GM12878 (cell line): ENCODE measurements around the gene UTP4. TPM values are rescaled to one million over a fixed set of nuclear protein-coding genes. Genes with fewer than 3 reads are reported as not detected.

ENCODE experiments used
- ATAC-seq: fragments of 200-7000 bp; cut with Tn5 transposase; 3 replicates; pipeline ENCODE4 v1.9.1; 2020; ENCODE audit warnings: mild to moderate bottlenecking, moderate library complexity
- BruUV-seq: library from RNA; stranded (reverse); fragments of 400-500 nt; replicated peaks from 2 replicates; lab custom pipeline; 2021; lab: Mats Ljungman, UMichigan
- CTCF ChIA-PET: fragments of 300-600 bp; sonication (Branson Sonifier 250); formaldehyde crosslinking; extraction: SDS; loops from one replicate; lab custom pipeline; 2021; ENCODE audit warnings: inconsistent platforms; lab: Yijun Ruan, JAX
- POLR2A ChIA-PET: fragments of 350-600 bp; formaldehyde crosslinking; extraction: SDS; loops from one replicate; lab custom pipeline; 2021; ENCODE audit warnings: inconsistent platforms; lab: Charles Lee
- RAD21 ChIA-PET: fragments of 300-600 bp; sonication (Branson Sonifier 250); formaldehyde crosslinking; loops from one replicate; lab custom pipeline; 2023; ENCODE audit warnings: antibody characterized with exemption; ENCODE audit not compliant: unreplicated experiment; lab: Charles Lee
- SMC1A ChIA-PET: fragments of 300-600 bp; sonication (Branson Sonifier 250); formaldehyde crosslinking; loops from one replicate; lab custom pipeline; 2023; ENCODE audit not compliant: unreplicated experiment, uncharacterized antibody; lab: Charles Lee
- DNase-seq: peaks from one replicate; pipeline ENCODE4 v3.0.0-alpha.2; 2011; ENCODE audit warnings: low read depth, low spot score
- FAIRE-seq: peaks from 3 replicates; lab custom pipeline; 2011; peaks lifted over from hg19 to GRCh38; lab: Jason Lieb, UNC
- H2AFZ ChIP-seq: 2 replicates; pipeline ENCODE4 v1.6.0; 2011; ENCODE audit warnings: low read depth, low read length, control low read depth; ENCODE audit not compliant: control insufficient read depth
- H3K27ac ChIP-seq: 2 replicates; pipeline ENCODE4 v1.5.1; 2011; ENCODE audit warnings: control low read depth; ENCODE audit not compliant: control insufficient read depth, insufficient read depth
- H3K27me3 ChIP-seq, 2 experiments: replicated peaks in 1 of 2; 2 replicates each; pipeline versions ENCODE4 v1.6.0 to v1.6.1; 2011; ENCODE audit warnings: low read length in 1 of 2; ENCODE audit not compliant: control insufficient read depth in 2 of 2, insufficient read depth in 2 of 2
- H3K36me3 ChIP-seq, 2 experiments: 2 replicates each; pipeline ENCODE4 v1.5.1; 2011; ENCODE audit warnings: low read length in 1 of 2; ENCODE audit not compliant: control insufficient read depth in 2 of 2, insufficient read depth in 2 of 2
- H3K4me1 ChIP-seq: 2 replicates; pipeline ENCODE4 v1.6.1; 2011; ENCODE audit warnings: mild to moderate bottlenecking, low read length, moderate library complexity, mixed read lengths; ENCODE audit not compliant: control insufficient read depth, insufficient read depth
- H3K4me2 ChIP-seq: 2 replicates; pipeline ENCODE4 v1.6.0; 2011; ENCODE audit warnings: control low read depth; ENCODE audit not compliant: control insufficient read depth, insufficient read depth
- H3K4me3 ChIP-seq: fragments of 200-600 bp; sonication (generic); 2 replicates; pipeline ENCODE4 v1.5.1; 2016
- H3K79me2 ChIP-seq: 2 replicates; pipeline ENCODE4 v1.6.0; 2011; ENCODE audit warnings: low read length; ENCODE audit not compliant: control insufficient read depth, insufficient read depth
- H3K9ac ChIP-seq: 2 replicates; pipeline ENCODE4 v1.8.0; 2011; ENCODE audit warnings: low read length, control low read depth, mixed read lengths; ENCODE audit not compliant: control insufficient read depth, insufficient read depth
- H3K9me3 ChIP-seq: replicated peaks from 3 replicates; pipeline ENCODE4 v1.5.1; 2011; ENCODE audit warnings: mild to moderate bottlenecking, low read length; ENCODE audit not compliant: control insufficient read depth, insufficient read depth
- H4K20me1 ChIP-seq: 2 replicates; pipeline ENCODE4 v1.6.0; 2011; ENCODE audit not compliant: control insufficient read depth, insufficient read depth
- BCLAF1 ChIP-seq: fragments of 450-650 bp; IDR thresholded peaks from 2 replicates; pipeline ENCODE4 v1.6.1; 2017; ENCODE audit warnings: antibody characterized with exemption, mild to moderate bottlenecking, moderate library complexity
- ESRRA ChIP-seq: IDR thresholded peaks from 2 replicates; pipeline ENCODE4 v1.6.1; 2012; ENCODE audit warnings: mild to moderate bottlenecking, low read length, improper control_type of control experiment
- EZH2 ChIP-seq: IDR thresholded peaks from 2 replicates; pipeline ENCODE4 v1.6.1; 2012; ENCODE audit warnings: low read depth, mild to moderate bottlenecking, control low read depth, inconsistent platforms, low read length, borderline replicate concordance; ENCODE audit not compliant: control insufficient read depth
- MEF2A ChIP-seq: IDR thresholded peaks from 2 replicates; pipeline ENCODE4 v1.6.1; 2011; ENCODE audit warnings: low read depth, mild to moderate bottlenecking, low read length, moderate library complexity; ENCODE audit not compliant: insufficient read depth
- RAD21 ChIP-seq: IDR thresholded peaks from 2 replicates; pipeline ENCODE4 v1.6.1; 2011; ENCODE audit warnings: mild to moderate bottlenecking, low read depth, low read length, moderate library complexity; ENCODE audit not compliant: insufficient read depth
- SREBF1 ChIP-seq: IDR thresholded peaks from 2 replicates; pipeline ENCODE4 v1.6.1; 2012; ENCODE audit warnings: mild to moderate bottlenecking, low read length
- TBL1XR1 ChIP-seq: IDR thresholded peaks from 2 replicates; pipeline ENCODE4 v1.6.1; 2012; ENCODE audit warnings: low read depth, low read length, improper control_type of control experiment
- TCF3 ChIP-seq: IDR thresholded peaks from 2 replicates; pipeline ENCODE4 v1.6.1; 2012; ENCODE audit warnings: low read depth, mild to moderate bottlenecking, low read length, borderline replicate concordance; ENCODE audit not compliant: insufficient read depth
- ZNF274 ChIP-seq: IDR thresholded peaks from one replicate; pipeline ENCODE4 v1.8.0; 2011; ENCODE audit not compliant: insufficient read length, insufficient read depth
- WGBS: methylation state at CpG from one replicate; pipeline ENCODE4 v1.1.6; 2016; ENCODE audit warnings: low lambda C conversion rate; ENCODE audit not compliant: insufficient replicate concordance, insufficient coverage; ENCODE audit errors: missing lambda C conversion rate; 5-methylcytosine and 5-hydroxymethylcytosine counted together
- in situ Hi-C: fragments of 300-500 bp; cut with MboI; formaldehyde crosslinking; loops from 9 replicates; pipeline ENCODE4 v1.14.3; 2018; ENCODE audit warnings: mixed read lengths
- intact Hi-C: fragments of 100-400 bp; cut with micrococcal nuclease; formaldehyde crosslinking; loops from one replicate; pipeline ENCODE4 v1.14.2; 2022; ENCODE audit not compliant: unreplicated experiment
- polyA plus RNA-seq, 11 experiments: library from polyadenylated mRNA; depleted of rRNA in 4 of 11; unstranded in 6 of 11; stranded (reverse) in 5 of 11; fragments of >200 nt; fragmentation: Nextera tagmentation in 4 of 11; fragmentation: Illumina TruSeq in 1 of 11; extraction: Ambion mirVana in 4 of 11; extraction: Trizol in 1 of 11; gene quantifications; 1 replicate in 1 of 11; 2 replicates in 10 of 11; pipeline versions ENCODE4 v1.2.1 to v1.2.3, GENCODE V29; 2011 to 2016; ENCODE audit warnings: inconsistent platforms in 2 of 11, missing spikeins in 2 of 11, low read depth in 1 of 11
- total RNA-seq, 4 experiments: library from RNA; depleted of rRNA in 3 of 4; stranded (reverse); fragments of >200 nt in 3 of 4; fragmentation: Illumina TruSeq in 1 of 4; extraction: Trizol in 1 of 4; gene quantifications; 2 replicates each; pipeline versions ENCODE4 v1.2.1 to v1.2.3, GENCODE V29; 2013 to 2021
- TF ChIP-seq, protein P1 (sequence below): IDR thresholded peaks from 2 replicates; pipeline ENCODE4 v1.6.1; 2011; ENCODE audit warnings: low read depth, low read length, improper control_type of control experiment, borderline replicate concordance
- TF ChIP-seq, protein P2 (sequence below): fragments of 450-650 bp; formaldehyde crosslinking; IDR thresholded peaks from 2 replicates; pipeline ENCODE4 v1.5.0; 2022; ENCODE audit warnings: mild to moderate bottlenecking, missing genetic modification characterization

The UTP4 gene
- total and polyA plus RNA-seq, 10 of the 15 experiments (the other 5 are each of a cell fraction or from before 2014, with no cell fraction given) = 32.5 to 131 (median 84.0) TPM

DNA sequence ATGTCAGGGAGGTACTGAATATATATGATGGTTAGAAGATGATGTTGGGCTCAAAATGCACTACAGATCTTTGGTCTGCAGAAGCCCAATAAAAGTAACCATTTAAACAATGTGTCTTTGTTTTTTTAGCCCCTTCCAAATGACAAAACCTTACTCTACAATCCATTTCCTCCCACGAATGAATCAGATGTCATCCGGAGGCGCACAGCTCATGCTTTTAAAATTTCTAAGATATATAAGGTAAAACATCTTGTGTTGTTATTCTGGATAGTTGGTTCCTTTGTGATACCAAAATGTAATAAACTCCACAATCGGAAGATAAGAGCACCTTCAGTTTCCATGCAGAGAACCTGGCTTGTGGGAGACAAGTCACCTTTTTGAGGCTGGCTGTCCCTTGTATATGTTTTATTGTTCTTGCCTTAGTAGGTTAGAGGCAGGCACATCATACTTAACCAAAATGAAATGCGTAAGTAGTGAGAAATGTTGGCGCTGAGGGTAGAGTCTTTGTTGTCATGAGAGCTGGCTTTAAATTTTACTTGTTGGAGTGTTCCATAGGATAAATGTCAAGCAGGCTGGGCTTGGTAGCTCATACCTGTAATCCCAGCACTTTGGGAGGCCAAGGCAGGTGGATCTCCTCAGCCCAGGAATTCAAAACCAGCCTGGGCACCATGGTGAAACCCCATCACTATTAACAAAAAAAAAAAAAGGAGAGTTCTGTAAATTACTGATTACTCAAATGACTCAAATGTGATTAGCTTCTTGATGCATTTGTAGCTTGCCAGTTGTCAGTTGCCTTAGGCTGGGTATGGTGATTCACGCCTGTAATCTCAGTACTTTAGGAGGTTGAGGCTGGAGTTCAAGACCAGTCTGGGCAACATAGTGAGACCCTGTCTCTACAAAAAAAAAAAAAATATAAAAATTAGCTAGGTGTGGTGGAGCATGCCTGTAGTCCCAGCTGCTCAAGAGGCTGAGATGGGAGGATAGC lies 34.8 kb downstream of the UTP4 start:
- 96% methylated on average over 7 of the region's 7 CpGs for WGBS
- DNase-seq (no peak), FAIRE-seq (no peak), ATAC-seq (no peak)
- peaks cover 11% of the 10 kb centered on the region for H3K4me1 ChIP-seq
- CTCF ChIA-PET = interaction anchor here (0.6 to 2.1 kb wide), 9 partner anchors 9 to 397 kb away, joined by 3 to 11 read pairs (median 3); no protein-coding TSS in a partner anchor
- no peak overlapping the region for H3K4me3 ChIP-seq
- no peak overlapping the region for H3K9ac ChIP-seq
- intact Hi-C loops (no loop called here), in situ Hi-C loops (no loop called here)
- POLR2A ChIA-PET = interaction anchor here (0.7 to 3.0 kb wide), 3 partner anchors 10 to 972 kb away, joined by 3 to 13 read pairs (median 7); partner anchors contain the start of gene SNTB2
- H3K9me3 ChIP-seq = no peaks in the 10 kb centered on the region
- H3K4me2 ChIP-seq = no peak overlapping the region
- SMC1A ChIA-PET = interaction anchor here (0.7 to 2.9 kb wide), 6 partner anchors 10 to 263 kb away, joined by 3 to 9 read pairs (median 6); partner anchors contain the start of gene SNTB2
- no TSS peak for BruUV-seq
- TF ChIP-seq EZH2 (no peak), ESRRA (no peak), TCF3 (no peak), SREBF1 (no peak), BCLAF1 (no peak), ZNF274 (no peak), RAD21 (no peak), TBL1XR1 (no peak), MEF2A (no peak)
- TF ChIP-seq, protein P1, sequence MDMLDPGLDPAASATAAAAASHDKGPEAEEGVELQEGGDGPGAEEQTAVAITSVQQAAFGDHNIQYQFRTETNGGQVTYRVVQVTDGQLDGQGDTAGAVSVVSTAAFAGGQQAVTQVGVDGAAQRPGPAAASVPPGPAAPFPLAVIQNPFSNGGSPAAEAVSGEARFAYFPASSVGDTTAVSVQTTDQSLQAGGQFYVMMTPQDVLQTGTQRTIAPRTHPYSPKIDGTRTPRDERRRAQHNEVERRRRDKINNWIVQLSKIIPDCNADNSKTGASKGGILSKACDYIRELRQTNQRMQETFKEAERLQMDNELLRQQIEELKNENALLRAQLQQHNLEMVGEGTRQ = no peak
- TF ChIP-seq, protein P2, sequence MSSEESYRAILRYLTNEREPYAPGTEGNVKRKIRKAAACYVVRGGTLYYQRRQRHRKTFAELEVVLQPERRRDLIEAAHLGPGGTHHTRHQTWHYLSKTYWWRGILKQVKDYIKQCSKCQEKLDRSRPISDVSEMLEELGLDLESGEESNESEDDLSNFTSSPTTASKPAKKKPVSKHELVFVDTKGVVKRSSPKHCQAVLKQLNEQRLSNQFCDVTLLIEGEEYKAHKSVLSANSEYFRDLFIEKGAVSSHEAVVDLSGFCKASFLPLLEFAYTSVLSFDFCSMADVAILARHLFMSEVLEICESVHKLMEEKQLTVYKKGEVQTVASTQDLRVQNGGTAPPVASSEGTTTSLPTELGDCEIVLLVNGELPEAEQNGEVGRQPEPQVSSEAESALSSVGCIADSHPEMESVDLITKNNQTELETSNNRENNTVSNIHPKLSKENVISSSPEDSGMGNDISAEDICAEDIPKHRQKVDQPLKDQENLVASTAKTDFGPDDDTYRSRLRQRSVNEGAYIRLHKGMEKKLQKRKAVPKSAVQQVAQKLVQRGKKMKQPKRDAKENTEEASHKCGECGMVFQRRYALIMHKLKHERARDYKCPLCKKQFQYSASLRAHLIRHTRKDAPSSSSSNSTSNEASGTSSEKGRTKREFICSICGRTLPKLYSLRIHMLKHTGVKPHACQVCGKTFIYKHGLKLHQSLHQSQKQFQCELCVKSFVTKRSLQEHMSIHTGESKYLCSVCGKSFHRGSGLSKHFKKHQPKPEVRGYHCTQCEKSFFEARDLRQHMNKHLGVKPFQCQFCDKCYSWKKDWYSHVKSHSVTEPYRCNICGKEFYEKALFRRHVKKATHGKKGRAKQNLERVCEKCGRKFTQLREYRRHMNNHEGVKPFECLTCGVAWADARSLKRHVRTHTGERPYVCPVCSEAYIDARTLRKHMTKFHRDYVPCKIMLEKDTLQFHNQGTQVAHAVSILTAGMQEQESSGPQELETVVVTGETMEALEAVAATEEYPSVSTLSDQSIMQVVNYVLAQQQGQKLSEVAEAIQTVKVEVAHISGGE (CRISPR knock-in tag) = no peak
- H3K36me3 ChIP-seq = peaks cover 9 to 26% of the 10 kb centered on the region in 2 experiments
- RAD21 ChIA-PET = interaction anchor here (0.9 to 1.5 kb wide), 3 partner anchors 13 to 119 kb away, joined by 3 to 4 read pairs (median 3); no protein-coding TSS in a partner anchor
- H2AFZ ChIP-seq = no peak overlapping the region
- no peaks in the 10 kb centered on the region for H3K79me2 ChIP-seq
- H3K27ac ChIP-seq = no peak overlapping the region
- no peaks in the 10 kb centered on the region for H3K27me3 ChIP-seq
- H4K20me1 ChIP-seq = no peaks in the 10 kb centered on the region; the same call in 1 of the 2 replicates
